Right cardiac atrium (tissue), 5 donors: Measurements from ENCODE around the gene PSD4. TPM values are rescaled to one million over a fixed set of nuclear protein-coding genes. Genes with fewer than 3 reads are reported as not detected.

Experiments used
- ATAC-seq, 2 donors: fragments of 200-7000 bp; cut with Tn5 transposase; one replicate each; pipeline versions ENCODE4 v1.8.0 to v1.9.1; 2020; ENCODE audit warnings: moderate library complexity in 2 of 2, mild to moderate bottlenecking in 1 of 2
- DNase-seq, 3 donors: peaks; one replicate each; pipeline ENCODE4 v3.0.0-alpha.2; 2020
- H3K27ac ChIP-seq: one replicate; pipeline ENCODE4 v1.5.1; 2013; ENCODE audit warnings: mild to moderate bottlenecking, low read length, control low read depth, moderate library complexity
- H3K27me3 ChIP-seq: one replicate; pipeline ENCODE4 v1.6.1; 2013; ENCODE audit not compliant: control insufficient read depth, insufficient read depth
- H3K4me1 ChIP-seq: one replicate; pipeline ENCODE4 v1.6.1; 2013; ENCODE audit warnings: low read length; ENCODE audit not compliant: control insufficient read depth, insufficient read depth
- H3K4me3 ChIP-seq: one replicate; pipeline ENCODE4 v1.5.1; 2013; ENCODE audit warnings: low read length, control low read depth
- H3K9me3 ChIP-seq: one replicate; pipeline ENCODE4 v1.6.1; 2013; ENCODE audit warnings: low read length; ENCODE audit not compliant: control insufficient read depth
- WGBS: extraction: QIAGEN DNeasy Blood & Tissue Kit; methylation state at CpG from one replicate; pipeline ENCODE4 v1.1.7; 2013; 5-methylcytosine and 5-hydroxymethylcytosine counted together
- intact Hi-C, 4 donors: fragments of 100-400 bp; cut with DNase I; formaldehyde crosslinking; loops; one replicate each; pipeline versions ENCODE4 v1.11.0 to v1.14.0; 2022 to 2023
- polyA plus RNA-seq: library from polyadenylated mRNA; stranded (reverse); fragments of 200-250 nt; gene quantifications from one replicate; pipeline ENCODE4 v1.2.3, GENCODE V29; 2013
- total RNA-seq, 4 donors: library from RNA; stranded (reverse); fragmentation: NEBNext Ultra II Directional; extraction: Animal tissue kit (Norgen Biotek cat#: 25700); gene quantifications; one replicate each; pipeline ENCODE4 v1.2.1, GENCODE V29; 2021
- donor health status: healthy with polysubstance abuse.
- donor health status: DM: no; HTN: yes; CAD: no.
- donor health status: DM: no; HTN: no; CAD: no.
- donor health status: DM: no; HTN: yes; CAD: no; lungs with severe emphysema.
- donor health status: DM: yes; HTN: yes; CAD: no.

The PSD4 gene
- total and polyA plus RNA-seq, 5 donors, result 1.0 to 4.0 (median 2.6) TPM

GRCh38 chr2:113171334-113172075 lies 2.3 kb upstream of the PSD4 start:
- no peak for ATAC-seq
- H3K27me3 ChIP-seq, result no peaks in the 10 kb centered on the region

GRCh38 chr2:113172721-113173541 lies 840 bp upstream of the PSD4 start:
- H3K27ac ChIP-seq, result no peak overlapping the region
- 89% methylated on average over 16 of the region's 16 CpGs for WGBS

More at GRCh38 chr2:113171334-113172075, 2.3 kb upstream of the PSD4 start:
- no peak for DNase-seq
- Histone ChIP-seq H3K4me3 (no peak overlapping the region), H3K9me3 (no peaks in the 10 kb centered on the region), H3K27ac (no peak overlapping the region), H3K4me1 (no peaks in the 10 kb centered on the region)
- WGBS, result 90% methylated on average over 8 of the region's 8 CpGs
- intact Hi-C loops, result no loop called here

GRCh38 chr2:113174376-113174750 lies 592 bp downstream of the PSD4 start:
- Histone ChIP-seq H3K4me3 (no peak overlapping the region), H3K9me3 (no peaks in the 10 kb centered on the region), H3K27me3 (no peaks in the 10 kb centered on the region), H3K4me1 (no peaks in the 10 kb centered on the region), H3K27ac (no peak overlapping the region)
- ATAC-seq (no peak), DNase-seq (no peak)
- 69% methylated on average over 3 of the region's 3 CpGs for WGBS
- intact Hi-C loops, result no loop called here

More at GRCh38 chr2:113172721-113173541, 840 bp upstream of the PSD4 start:
- DNase-seq (no peak), ATAC-seq (no peak)
- H3K27me3 ChIP-seq, result no peaks in the 10 kb centered on the region
- no peaks in the 10 kb centered on the region for H3K9me3 ChIP-seq
- H3K4me3 ChIP-seq, result no peak overlapping the region
- intact Hi-C loops, result no loop called here
- H3K4me1 ChIP-seq, result no peaks in the 10 kb centered on the region

- peak in 1 of 2 donors; percentile 23 for ATAC-seq
- DNase-seq, result no peak
- Histone ChIP-seq H3K4me3 (no peak overlapping the region), H3K4me1 (no peaks in the 10 kb centered on the region), H3K27me3 (no peaks in the 10 kb centered on the region), H3K27ac (no peak overlapping the region), H3K9me3 (no peaks in the 10 kb centered on the region)
- WGBS, result 62% methylated on average over 8 of the region's 8 CpGs
- intact Hi-C loops, result no loop called here
Observed at GRCh38 chr2:113175042-113175628, 1.4 kb downstream of the PSD4 start.

GRCh38 chr2:113175736-113176695 lies 2.2 kb downstream of the PSD4 start:
- Histone ChIP-seq H3K4me3 (no peak overlapping the region), H3K4me1 (no peaks in the 10 kb centered on the region), H3K27ac (no peak overlapping the region), H3K27me3 (no peaks in the 10 kb centered on the region), H3K9me3 (no peaks in the 10 kb centered on the region)
- ATAC-seq, result no peak
- WGBS, result 65% methylated on average over 11 of the region's 11 CpGs
- DNase-seq, result no peak
- intact Hi-C loops, result no loop called here

- intact Hi-C loops, result no loop called here
- DNase-seq, result no peak
- no peaks in the 10 kb centered on the region for H3K27me3 ChIP-seq
- H3K4me1 ChIP-seq, result peaks cover 2% of the 10 kb centered on the region
- no peaks in the 10 kb centered on the region for H3K9me3 ChIP-seq
- no peak overlapping the region for H3K27ac ChIP-seq
- H3K4me3 ChIP-seq, result no peak overlapping the region
- 91% methylated on average over 7 of the region's 7 CpGs for WGBS
- no peak for ATAC-seq
Observed at GRCh38 chr2:113176696-113177355, 3.1 kb downstream of the PSD4 start.

- no peaks in the 10 kb centered on the region for H3K27me3 ChIP-seq
- H3K9me3 ChIP-seq, result no peaks in the 10 kb centered on the region
- H3K4me1 ChIP-seq, result peaks cover 2% of the 10 kb centered on the region
- WGBS, result 89% methylated on average over 11 of the region's 11 CpGs
- ATAC-seq (no peak), DNase-seq (no peak)
- H3K4me3 ChIP-seq, result no peak overlapping the region
- no peak overlapping the region for H3K27ac ChIP-seq
- intact Hi-C loops, result no loop called here
Observed at GRCh38 chr2:113178069-113178746, 4.4 kb downstream of the PSD4 start.

GRCh38 chr2:113178891-113179290 lies 5.1 kb downstream of the PSD4 start:
- peaks cover 2% of the 10 kb centered on the region for H3K4me1 ChIP-seq

GRCh38 chr2:113179446-113180045 lies 5.8 kb downstream of the PSD4 start:
- ATAC-seq, result no peak
- 73% methylated on average over 8 of the region's 8 CpGs for WGBS

More at GRCh38 chr2:113178891-113179290, 5.1 kb downstream of the PSD4 start:
- ATAC-seq (no peak), DNase-seq (no peak)
- H3K9me3 ChIP-seq, result no peaks in the 10 kb centered on the region
- H3K27ac ChIP-seq, result no peak overlapping the region
- 75% methylated on average over 4 of the region's 4 CpGs for WGBS
- H3K27me3 ChIP-seq, result no peaks in the 10 kb centered on the region
- no peak overlapping the region for H3K4me3 ChIP-seq
- intact Hi-C loops, result no loop called here

More at GRCh38 chr2:113179446-113180045, 5.8 kb downstream of the PSD4 start:
- intact Hi-C loops, result no loop called here
- Histone ChIP-seq H3K27ac (no peak overlapping the region), H3K27me3 (no peaks in the 10 kb centered on the region), H3K4me3 (no peak overlapping the region), H3K4me1 (peaks cover 2% of the 10 kb centered on the region), H3K9me3 (no peaks in the 10 kb centered on the region)
- DNase-seq, result no peak
